ENCODE results near the gene IFIT5. TPM values are rescaled to one million over a fixed set of nuclear protein-coding genes. Genes with fewer than 3 reads are reported as not detected.
"Not testable (repeated sequence)": the region's sequence is repeated elsewhere in the genome, so short reads cannot be mapped to it uniquely, and the experiment has no call there.

The IFIT5 gene
- total RNA-seq, 1 donor, result 36.0 TPM

DNA sequence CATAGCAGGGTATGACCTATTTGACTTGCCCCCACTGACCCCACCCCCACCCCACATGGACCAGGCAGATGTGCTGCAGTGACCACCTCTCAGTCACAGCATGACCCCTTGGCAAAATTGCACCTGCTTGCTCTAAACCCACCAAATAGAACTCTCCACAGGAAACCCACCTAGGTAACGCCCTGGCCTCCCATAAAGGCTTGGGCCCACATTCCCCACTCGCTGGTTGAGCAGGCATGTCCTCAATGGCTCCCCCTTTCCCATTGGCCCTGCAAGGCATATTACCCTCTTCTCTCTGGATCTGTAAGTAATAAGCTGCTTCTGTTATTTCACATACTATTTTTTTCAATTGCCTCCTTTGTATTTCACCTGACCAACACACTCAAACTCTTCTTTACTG is 19.2 kb upstream of the IFIT5 start:
- no peak overlapping the region for H3K4me3 ChIP-seq (ENCODE audit: low read depth, low read length)
- DNase-seq (ENCODE audit: low read depth), result no peak

DNA sequence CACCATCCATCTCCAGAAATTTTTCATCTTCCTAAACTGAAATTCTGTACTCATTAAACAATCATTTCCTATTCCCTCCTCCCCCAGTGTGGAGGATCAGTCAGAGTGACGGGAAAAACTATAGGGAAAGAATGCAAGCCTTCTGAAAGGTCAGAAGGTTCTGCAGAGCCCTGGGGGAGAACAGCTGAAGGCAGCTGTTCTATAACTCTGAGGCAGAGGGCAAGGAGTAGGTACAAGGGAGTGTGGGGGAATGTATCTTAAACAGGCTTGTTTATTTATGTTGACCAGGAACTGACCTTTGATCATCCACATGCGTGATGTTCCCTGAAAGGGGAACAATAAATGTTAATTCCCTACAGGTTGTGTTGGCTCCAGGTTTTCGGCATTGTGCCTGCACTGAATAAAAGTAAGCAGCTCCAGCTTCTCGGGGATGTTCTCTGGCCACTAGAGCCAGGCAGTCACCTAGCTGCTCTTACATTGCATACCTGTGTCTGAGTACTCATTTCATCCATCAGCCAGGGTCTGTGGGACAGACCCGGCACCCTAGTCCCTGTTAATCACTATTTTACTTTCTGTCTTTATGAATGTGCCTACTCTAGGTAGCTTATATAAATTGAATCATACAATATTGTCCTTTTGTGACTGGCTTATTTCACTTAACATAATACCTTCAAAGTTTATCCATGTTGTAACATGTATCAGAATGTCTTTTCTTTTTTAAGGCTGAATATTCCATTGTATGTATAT is 16.2 kb upstream of the IFIT5 start:
- no peak overlapping the region for H3K4me3 ChIP-seq (ENCODE audit: low read depth, low read length)
- TF ChIP-seq, protein P1, sequence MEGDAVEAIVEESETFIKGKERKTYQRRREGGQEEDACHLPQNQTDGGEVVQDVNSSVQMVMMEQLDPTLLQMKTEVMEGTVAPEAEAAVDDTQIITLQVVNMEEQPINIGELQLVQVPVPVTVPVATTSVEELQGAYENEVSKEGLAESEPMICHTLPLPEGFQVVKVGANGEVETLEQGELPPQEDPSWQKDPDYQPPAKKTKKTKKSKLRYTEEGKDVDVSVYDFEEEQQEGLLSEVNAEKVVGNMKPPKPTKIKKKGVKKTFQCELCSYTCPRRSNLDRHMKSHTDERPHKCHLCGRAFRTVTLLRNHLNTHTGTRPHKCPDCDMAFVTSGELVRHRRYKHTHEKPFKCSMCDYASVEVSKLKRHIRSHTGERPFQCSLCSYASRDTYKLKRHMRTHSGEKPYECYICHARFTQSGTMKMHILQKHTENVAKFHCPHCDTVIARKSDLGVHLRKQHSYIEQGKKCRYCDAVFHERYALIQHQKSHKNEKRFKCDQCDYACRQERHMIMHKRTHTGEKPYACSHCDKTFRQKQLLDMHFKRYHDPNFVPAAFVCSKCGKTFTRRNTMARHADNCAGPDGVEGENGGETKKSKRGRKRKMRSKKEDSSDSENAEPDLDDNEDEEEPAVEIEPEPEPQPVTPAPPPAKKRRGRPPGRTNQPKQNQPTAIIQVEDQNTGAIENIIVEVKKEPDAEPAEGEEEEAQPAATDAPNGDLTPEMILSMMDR (IDR thresholded peaks at IDR 0.05; ENCODE audit: insufficient read depth, low read length), result no peak
- no peak for DNase-seq (ENCODE audit: low read depth)

More for the DNA sequence above, 19.2 kb upstream of the IFIT5 start:
- TF ChIP-seq, protein P1 (IDR thresholded peaks at IDR 0.05; ENCODE audit: insufficient read depth, low read length), result no peak

DNA sequence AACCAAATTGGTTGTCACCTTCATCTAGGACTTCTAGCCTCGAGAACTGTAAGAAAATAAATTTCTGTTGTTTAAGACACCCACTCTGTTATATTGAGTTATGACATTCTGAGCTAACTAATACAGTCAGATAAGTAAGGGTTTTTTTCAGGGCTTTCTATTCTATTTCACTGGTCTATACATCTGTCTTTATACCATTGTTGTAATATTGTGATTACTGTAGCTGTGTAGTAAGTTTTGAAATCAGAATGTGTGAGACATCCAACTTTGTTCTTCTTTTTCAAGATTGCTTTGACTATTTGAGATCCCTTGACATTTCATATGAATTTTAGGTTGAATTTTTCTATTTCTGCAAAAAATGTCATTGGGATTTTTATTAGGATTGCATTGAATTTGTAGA is 14.4 kb upstream of the IFIT5 start:
- no peak overlapping the region for H3K4me3 ChIP-seq (ENCODE audit: low read depth, low read length)
- TF ChIP-seq, protein P1 (IDR thresholded peaks at IDR 0.05; ENCODE audit: insufficient read depth, low read length), result no peak
- DNase-seq (ENCODE audit: low read depth), result no peak

- TF ChIP-seq, protein P1 (IDR thresholded peaks at IDR 0.05; ENCODE audit: insufficient read depth, low read length), result no peak
- H3K4me3 ChIP-seq (ENCODE audit: low read depth, low read length), result no peak overlapping the region
- DNase-seq (ENCODE audit: low read depth), result no peak
Observed at GRCh38 chr10:89403043-89403442, 11.3 kb upstream of the IFIT5 start.

GRCh38 chr10:89404104-89405047 is 10.0 kb upstream of the IFIT5 start:
- TF ChIP-seq, protein P1 (IDR thresholded peaks at IDR 0.05; ENCODE audit: insufficient read depth, low read length), result no peak
- no peak for DNase-seq (ENCODE audit: low read depth)

GRCh38 chr10:89406178-89406577 is 8.2 kb upstream of the IFIT5 start:
- not testable (repeated sequence) for DNase-seq (ENCODE audit: low read depth); H3K4me3 ChIP-seq (ENCODE audit: low read depth, low read length)

More at GRCh38 chr10:89404104-89405047, 10.0 kb upstream of the IFIT5 start:
- H3K4me3 ChIP-seq (ENCODE audit: low read depth, low read length), result no peak overlapping the region

DNA sequence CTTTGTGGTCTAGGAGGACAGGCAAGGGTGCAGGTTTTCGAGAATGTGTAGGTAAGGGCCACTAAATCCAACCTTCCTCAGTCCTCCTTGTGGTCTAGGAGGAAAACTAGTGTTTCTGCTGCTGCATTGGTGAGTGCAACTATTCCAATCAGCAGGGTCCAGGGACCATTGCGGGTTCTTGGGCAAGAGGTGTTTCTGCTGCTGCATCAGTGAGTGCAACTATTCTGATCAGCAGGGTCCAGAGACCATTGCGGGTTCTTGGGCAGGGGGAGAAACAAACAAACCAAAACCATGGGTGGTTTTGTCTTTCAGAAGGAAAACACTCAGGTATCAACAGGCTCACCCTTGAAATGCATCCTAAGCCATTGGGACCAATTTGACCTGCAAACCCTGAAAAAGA is 6.6 kb upstream of the IFIT5 start:
- not testable (repeated sequence) for DNase-seq (ENCODE audit: low read depth); H3K4me3 ChIP-seq (ENCODE audit: low read depth, low read length)

GRCh38 chr10:89409282-89409681 is 5.1 kb upstream of the IFIT5 start:
- DNase-seq (ENCODE audit: low read depth); H3K4me3 ChIP-seq (ENCODE audit: low read depth, low read length): not testable (repeated sequence)

GRCh38 chr10:89410551-89410950 is 3.8 kb upstream of the IFIT5 start:
- not testable (repeated sequence) for H3K4me3 ChIP-seq (ENCODE audit: low read depth, low read length); DNase-seq (ENCODE audit: low read depth)

DNA sequence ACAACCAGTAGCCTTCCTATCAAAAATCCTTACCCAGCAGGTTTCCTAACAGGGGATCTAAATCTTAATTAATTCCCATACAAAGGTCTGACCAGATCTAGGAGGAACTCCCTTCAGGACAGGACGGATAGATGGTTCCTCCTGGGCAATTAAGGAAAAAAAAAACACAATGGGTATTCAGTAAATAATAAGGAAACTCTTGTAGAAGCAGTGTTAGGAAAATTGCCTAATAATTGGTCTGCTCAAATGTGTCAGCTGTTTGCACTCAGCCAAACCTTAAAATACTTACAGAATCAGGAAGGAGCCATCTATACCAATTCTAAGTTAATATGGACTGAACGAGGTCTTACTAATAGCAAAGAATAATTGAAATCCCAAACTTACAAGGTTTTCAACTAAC is 3.2 kb upstream of the IFIT5 start:
- not testable (repeated sequence) for H3K4me3 ChIP-seq (ENCODE audit: low read depth, low read length)

GRCh38 chr10:89412276-89412675 is 2.1 kb upstream of the IFIT5 start:
- DNase-seq (ENCODE audit: low read depth), result not testable (repeated sequence)

More for the DNA sequence above, 3.2 kb upstream of the IFIT5 start:
- DNase-seq (ENCODE audit: low read depth), result not testable (repeated sequence)

More at GRCh38 chr10:89412276-89412675, 2.1 kb upstream of the IFIT5 start:
- not testable (repeated sequence) for H3K4me3 ChIP-seq (ENCODE audit: low read depth, low read length)
